ENCODE data around the gene LIMS3. TPM values are rescaled to one million over a fixed set of nuclear protein-coding genes. Genes with fewer than 3 reads are reported as not detected.
"Not testable (repeated sequence)": the region's sequence is repeated elsewhere in the genome, so short reads cannot be mapped to it uniquely, and the experiment has no call there.

Gene LIMS3, protein sequence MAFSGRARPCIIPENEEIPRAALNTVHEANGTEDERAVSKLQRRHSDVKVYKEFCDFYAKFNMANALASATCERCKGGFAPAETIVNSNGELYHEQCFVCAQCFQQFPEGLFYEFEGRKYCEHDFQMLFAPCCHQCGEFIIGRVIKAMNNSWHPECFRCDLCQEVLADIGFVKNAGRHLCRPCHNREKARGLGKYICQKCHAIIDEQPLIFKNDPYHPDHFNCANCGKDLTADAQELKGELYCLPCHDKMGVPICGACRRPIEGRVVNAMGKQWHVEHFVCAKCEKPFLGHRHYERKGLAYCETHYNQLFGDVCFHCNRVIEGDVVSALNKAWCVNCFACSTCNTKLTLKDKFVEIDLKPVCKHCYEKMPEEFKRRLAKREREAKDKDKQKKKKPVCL
- not detected for total RNA-seq

DNA sequence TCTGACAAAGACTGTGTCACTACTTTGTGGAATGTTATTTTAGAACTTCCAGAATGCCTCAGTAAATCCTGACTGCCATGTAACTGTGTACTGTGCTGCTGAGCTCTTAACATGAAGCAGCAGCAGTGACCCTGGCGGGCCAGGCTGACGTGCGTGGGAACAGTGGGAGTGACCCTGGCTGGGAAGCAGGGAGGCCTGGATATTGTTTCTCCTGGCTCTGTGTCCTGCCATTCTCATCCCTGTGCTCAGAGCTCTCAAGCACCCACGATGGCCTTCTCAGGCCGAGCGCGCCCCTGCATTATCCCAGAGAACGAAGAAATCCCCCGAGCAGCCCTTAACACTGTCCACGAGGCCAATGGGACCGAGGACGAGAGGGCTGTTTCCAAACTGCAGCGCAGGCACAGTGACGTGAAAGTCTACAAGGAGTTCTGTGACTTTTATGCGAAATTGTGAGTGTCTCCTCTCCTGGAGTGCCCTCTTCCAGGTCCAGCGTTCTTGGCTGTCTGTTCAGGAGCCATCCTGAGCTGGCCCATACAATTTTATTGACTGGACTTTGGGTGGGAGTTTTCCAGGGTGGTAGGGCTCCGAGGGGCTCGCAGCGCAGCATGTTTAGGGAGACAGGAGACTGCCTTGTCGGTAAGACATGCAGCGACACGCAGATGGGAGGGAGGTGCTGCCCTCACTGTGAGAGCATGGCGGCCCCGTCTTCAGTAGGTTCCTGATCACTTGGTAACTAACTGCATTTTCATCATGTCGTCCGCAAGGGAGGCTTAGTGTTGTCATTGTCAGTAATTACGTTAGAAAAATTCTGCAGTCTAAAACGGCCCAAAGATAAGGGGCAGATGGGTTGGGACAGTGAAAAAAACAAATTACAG is at the start of gene LIMS3:
LIMS3 (plus strand) TSS at position 227 of the 875 bp plus-strand sequence; CDS start at position 268, 41 bp downstream.
- DNase-seq = not testable (repeated sequence)

DNA sequence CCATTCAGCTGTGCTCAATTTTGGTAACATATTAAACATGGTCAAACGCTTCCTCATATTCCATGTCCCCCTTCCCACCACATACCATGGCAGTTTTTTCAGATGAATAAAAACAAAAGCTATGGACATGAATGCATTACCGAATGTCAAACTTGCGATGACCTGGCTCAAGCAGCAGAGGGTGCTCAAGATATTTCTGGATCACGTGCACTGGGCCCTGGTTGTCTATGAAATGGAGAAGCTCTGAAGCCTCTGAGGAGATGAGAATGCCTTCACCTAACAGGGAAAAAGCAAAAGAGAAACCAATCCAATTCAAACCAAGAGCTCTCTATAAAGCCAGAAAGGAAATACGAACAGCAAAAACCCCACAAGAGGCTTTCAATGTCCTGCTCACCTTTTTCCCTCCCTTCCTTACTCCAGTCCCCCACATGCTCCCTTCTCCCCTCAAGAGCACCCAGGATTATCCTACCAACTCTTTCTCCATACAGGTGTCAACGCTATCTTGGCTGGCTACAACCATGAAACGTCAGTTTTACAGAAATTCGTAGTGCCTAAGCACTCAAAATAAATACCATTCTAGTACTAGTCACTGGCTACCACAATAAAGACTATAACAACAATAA is 27.2 kb upstream of the LIMS3 start:
- not testable (repeated sequence) for DNase-seq

DNA sequence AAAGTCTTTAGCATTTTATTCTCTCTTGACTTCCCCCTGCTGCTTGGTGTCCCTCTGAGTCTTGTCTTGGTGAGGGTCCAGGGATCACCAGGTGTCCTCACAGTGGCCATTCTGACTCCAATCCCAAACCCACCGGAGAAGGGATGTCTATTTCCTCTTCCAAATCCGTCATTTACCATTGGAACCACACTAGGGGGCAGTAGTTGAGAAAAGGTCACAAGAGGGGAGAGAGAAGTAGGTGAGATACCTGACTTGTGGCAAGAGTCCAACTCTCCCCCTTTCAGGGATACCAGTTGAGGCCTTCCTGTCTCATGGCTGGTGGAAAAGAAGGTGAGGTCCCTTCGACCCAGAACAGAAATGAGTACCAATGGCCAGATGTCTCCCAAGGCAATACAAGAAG is 21.9 kb upstream of the LIMS3 start:
- not testable (repeated sequence) for DNase-seq

DNA sequence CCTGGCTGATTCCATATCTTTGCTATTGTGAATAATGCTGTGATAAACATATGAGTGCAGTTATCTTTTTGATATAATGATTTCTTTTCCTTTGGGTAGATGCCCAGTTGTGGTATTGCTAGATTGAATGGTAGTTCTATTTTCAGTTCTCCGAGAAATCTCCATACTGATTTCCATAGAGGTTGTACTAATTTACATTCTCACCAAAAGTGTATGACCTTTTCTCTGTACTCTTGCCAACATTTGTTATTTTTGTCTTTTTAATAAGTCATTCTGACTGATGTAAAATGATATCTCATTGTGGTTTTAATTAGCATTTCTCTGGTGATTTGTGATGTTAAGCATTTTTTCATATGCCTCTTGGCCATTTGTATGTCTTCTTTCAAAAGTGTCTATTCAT is 16.4 kb upstream of the LIMS3 start:
- DNase-seq = not testable (repeated sequence)

DNA sequence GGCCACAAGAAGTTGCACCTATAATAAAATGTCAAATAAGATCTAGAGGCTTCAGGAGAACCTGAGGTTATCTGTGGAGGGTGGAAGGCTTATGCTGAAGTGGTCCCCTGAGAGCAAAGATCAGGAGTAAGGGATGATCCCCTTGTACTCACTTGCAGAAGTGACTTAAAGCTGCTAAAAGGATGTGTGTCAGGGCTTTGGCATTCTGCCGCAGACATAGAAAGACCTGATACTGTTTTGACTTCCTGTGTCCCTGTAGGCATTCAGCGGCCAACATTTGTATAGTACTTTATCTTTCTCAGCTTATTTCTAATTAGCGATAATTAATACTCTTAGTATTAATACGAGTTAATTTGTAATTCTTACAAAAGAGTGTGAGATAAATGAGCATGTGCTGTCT is 10.1 kb upstream of the LIMS3 start:
- DNase-seq = not testable (repeated sequence)

DNA sequence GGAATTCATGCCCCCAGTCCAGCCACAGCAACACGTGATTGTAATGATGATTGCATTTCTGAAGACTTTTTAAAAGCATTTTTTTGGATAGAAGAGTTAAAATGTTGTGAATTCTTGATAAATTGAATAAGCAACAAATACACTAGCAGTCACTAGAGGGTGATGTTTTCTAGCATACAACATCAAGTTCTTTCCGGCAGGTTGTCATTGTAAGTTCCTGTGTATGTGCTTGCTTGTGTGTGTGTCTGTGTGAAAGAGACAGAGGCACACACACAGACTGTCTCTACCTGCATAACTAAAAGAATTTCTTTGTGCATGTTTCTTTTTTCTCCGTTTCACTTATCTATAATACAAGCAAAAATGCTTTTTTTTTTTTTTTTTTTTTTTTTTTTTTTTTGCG is 8.6 kb upstream of the LIMS3 start:
- DNase-seq = not testable (repeated sequence)

DNA sequence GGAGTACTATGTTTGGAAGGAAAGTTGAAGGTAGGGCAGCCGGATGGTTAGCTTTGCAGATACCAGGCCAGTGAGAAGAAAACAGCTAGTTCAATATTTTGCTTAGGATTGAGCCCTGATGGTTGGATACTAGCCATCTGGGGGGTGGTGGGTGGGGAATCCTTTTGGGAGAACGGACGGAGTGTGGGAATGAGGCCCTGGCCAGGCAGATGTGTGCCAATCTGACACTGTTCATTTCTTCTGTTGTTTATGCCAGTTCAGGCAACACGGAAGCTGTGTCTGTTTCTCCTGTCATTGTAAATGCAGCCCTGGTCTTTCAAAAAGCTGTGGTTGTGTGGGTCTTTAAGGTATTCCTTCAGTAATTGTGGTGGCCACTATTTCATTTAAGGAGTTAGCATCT is 7.5 kb upstream of the LIMS3 start:
- not testable (repeated sequence) for DNase-seq

DNA sequence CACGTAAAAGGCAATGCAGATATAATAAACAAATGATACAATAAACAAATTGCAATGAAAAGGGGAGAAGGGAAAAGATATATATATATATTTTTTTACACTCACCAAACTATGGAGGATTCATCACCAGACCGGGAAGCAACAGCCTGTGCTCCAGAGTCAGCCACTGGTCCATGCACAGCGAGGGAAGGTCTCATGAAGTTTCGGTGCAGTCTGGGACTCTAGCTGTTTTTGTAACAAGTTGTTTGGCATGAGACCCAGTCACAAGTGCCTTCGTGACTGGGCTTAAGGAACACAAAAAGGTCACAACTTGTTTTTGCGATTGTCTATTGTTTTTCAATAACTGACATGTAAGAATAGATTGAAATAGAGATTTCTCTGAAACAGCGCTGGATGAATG is 4.8 kb upstream of the LIMS3 start:
- not testable (repeated sequence) for DNase-seq

DNA sequence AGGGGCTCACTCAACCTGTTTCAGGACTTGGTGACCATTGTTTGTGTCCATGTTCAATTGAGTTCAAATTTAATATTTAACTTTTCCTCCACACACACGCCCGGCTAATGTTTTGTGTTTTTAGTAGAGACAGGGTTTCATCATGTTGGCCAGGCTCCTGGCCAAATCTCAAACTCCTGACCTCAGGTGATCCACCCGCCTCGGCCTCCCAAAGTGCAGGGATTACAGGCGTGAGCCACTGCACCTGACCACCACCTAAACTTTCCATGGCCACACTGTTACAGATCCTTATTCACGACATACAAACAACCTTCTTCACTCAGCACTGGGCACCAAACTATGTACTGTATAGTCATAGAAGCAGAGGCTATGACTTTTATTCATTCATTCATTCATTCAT is 4.3 kb upstream of the LIMS3 start:
- DNase-seq = not testable (repeated sequence)

DNA sequence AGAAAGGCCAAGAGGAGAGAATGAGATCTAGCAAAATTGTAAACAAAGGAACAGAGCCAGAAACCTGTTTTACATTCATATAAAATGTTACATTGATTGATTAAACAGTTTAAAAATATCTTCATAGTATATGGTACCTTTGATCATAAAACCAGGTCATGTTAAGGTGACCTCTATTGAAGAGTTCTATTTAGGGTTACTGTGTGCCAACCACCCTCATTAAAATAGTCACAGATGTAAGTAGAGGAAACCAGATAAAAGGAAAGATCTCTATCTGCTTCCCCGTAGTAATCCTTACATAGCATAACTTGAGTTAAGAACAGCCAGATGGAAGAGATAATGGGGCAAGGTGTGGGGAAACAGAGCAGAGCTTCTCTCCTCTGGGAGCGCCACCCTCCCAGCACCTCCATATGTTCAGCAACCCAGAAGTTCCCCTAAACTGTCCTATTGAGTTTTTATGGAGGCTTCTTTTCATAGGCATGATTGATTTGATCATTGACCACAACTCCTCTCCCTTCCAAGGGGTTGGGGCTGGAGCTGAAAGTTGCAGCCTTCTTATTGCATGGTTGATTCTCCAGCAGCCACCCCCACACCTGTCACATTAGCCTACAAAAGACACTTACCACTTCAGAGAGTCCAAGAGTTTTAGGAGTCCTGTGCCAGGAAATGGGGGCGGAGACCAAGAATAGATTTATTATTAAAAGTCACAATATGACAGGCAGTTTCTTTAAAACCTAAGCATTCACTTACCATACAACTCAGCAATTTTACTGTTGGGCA is 3.2 kb upstream of the LIMS3 start:
- DNase-seq = not testable (repeated sequence)

DNA sequence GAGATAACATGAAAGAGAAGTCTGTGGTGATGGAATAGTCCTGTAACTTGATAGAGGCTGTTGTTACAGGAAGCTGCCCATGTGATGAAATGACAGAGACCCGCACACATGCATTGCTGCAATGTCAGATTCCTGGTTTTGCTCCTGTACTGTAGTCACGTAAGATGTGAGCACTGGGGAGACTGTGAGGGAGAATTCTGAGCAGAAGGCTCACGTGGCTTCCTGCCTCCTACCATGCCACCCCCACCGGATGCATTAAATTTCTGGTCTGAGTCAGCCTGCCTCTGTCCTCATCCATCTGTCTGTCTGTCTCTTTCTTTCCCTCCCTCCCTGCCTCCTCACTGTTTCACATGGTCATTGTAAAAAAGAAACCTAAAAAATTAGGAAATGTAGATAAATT is 2.3 kb upstream of the LIMS3 start:
- DNase-seq = not testable (repeated sequence)

DNA sequence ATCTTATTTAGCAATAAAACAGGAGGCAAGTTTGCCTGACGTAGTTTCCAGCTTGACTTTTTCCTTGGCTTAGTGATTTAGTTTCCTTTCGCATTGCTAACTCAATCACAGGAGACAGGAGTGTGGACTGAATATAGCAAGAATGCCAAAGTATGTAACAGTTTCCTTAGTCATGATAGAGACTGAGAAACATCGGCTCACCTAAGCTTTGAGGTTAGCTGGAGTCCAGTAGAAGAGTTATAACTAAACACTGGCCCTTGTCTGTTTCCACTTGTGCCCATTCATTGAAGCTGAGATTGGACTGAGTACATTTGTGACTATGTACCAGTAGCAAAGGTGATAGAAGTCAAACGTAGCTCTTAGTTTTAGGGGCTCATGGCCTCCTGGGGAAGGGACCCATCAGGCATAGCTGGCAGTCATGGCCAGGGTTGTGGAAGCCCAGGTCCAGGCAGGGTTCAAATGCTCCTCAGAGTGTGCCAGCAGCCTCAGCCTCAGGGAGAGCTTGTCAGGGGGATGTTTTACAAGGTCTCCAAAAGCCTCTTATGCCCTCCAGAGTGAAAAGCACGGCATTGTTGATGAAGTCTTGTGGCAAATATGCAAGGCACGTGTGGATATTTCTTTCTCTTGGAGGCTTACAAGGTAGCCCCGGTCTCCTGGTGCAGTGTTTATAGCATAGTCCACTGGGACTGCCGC is 573 bp upstream of the LIMS3 start:
- DNase-seq = not testable (repeated sequence)

DNA sequence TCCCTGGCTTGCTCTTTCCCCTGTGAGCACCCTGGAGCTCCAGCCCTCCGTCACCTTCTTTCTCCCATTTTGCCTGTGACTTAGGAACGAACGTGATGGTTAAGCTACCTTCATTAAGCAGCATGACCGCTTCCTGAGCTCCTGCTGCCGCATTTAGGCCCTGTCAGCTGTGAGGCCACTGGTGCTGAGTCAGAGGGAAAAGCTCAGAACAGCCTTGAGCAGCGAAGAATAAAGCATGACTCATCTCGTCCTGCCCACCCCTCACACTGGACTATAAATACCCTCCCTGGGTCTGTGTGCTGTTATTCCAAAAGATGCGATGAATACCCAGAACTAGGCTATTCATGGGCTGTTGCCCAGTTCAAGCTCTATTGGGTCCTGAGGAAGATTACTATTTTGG is 7.3 kb downstream of the LIMS3 start:
- not testable (repeated sequence) for DNase-seq

DNA sequence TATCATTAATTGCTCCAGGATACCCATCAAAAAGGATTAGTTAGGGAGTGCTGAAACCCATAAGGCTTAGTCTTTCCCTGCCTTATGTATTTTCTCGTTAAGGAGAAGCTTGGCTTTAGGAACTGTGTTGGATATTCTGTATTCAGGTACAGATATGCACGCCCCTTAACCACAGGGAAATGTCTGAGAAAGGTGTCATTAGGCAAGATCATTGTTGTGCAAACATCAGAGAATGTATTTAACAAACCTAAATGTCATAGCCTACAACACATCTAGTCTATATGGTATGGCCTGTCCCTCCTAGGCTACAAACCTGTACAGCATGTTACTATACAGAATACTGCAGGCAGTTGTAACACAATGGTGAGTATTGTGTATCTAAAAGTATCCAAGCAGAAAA is 10.1 kb downstream of the LIMS3 start:
- DNase-seq = not testable (repeated sequence)

DNA sequence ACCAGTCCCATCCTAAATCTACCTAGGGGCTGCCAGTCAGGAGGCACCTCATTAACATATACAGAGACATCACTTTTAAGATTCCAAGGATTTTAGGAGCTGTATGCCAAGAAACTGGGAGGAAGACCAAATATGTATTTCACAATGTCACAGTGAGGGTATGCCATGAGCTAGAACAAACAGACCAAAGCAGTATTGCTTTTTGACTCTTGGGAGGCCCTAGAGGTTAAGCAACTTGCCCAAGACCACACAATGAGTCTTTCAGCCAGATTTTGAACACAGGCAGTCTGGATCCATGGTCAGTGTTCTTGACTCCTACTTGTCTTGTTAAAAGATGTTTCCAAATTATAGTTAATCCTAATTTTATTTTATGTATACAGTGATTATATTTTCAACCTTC is 12.3 kb downstream of the LIMS3 start:
- DNase-seq = not testable (repeated sequence)

DNA sequence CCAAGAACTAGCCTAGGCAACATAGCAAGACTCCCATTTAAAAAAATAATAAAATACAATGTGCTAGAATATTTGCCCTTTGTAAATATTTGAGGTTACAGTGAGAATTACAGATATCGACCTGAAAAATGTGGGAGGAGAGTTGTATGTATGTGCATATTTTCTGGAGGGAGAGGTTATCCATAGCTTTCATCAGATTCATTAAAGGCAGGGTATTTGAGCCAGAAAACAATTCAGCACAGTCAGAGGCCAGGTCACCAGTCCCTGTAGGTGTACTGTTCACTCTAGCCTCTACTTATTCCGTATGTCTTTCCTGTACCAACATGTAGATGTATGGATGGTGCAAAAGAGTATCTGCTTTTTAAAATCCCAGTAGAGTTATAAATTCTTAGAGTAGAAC is 15.4 kb downstream of the LIMS3 start:
- not testable (repeated sequence) for DNase-seq

DNA sequence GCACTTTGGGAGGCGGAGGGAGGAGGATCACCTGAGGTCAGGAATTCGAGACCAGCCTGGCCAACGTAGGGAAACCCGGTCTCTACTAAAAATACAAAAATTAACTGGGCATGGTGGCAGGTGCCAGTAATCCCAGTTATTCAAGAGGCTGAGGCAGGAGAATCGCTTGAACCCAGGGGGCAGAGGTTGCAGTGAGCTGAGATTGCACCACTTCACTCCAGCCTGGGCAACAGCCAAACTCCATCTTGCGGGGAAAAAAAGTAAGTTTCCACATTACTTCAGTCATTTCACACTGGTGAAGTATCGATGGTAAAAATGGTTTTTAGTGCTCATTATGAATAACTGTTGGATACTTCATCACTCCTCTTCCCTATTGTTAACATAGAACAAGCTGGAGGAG is 16.1 kb downstream of the LIMS3 start:
- not testable (repeated sequence) for DNase-seq

DNA sequence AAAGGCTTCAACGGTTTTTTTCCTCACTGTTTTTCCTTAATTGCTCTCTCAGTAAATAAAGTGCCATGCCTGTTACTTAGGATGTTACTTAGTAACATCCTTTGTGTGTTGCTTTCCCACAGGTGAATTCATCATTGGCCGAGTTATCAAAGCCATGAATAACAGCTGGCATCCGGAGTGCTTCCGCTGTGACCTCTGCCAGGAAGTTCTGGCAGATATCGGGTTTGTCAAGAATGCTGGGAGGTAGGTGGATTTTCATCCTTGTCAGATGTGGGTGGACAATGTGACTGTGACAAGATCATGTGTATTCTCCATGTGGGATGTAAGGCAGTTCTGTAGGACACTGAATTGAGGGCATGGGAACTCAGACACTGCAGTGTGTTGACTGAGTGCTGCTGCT is 17.3 kb downstream of the LIMS3 start:
- not testable (repeated sequence) for DNase-seq

DNA sequence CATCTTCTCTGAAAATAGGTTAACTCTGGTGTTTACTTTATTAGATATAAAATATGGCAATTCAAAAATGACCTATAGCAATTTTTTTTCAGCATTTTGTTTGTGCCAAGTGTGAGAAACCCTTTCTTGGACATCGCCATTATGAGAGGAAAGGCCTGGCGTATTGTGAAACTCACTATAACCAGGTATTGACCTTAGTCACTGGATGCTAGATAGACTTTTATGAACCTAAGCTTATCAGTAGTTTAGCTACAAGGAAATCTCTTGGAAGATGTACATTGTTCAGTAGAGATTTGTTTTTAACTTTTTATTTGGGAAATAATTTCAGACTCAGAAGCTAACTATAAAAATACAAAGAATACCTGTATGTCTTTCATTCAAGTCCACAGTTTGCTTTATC is 21.7 kb downstream of the LIMS3 start:
- DNase-seq = not testable (repeated sequence)

DNA sequence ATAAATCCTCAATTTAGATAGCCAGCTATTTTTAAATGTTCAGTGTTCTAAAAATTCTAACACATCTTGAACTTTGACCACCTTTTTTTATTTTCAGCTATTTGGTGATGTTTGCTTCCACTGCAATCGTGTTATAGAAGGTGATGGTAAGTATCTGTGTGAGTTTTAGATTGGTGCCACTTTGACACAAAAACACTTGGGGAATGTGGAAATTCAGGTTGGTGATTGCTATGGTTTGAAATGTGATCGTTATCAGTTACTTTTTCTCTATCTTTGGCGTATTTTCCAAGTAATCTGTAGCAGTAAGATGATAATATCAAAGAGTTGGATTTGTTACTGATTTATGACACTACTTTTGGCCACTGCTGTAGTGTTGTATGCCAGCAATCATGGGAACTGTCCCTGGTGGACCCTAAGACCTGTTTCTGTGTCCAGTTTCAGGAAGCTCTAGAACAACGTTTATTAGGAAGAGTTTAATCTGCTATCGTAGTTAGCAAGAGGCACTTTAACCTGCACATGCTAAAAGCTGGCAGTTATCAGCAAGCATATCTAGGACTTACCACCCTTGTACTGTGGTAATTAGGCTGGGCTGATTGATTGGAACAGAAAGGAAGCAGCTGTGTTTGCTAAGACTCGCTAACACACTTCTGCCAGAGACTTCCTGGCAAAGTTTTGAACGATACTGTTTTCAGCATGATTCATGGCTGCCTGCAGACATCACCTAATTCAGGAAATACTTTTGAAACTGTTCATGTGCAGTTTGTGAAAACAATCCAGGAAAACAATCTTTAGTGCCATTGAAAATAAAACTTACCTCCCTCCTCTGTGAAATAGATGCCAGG is 23.3 kb downstream of the LIMS3 start:
- not testable (repeated sequence) for DNase-seq

DNA sequence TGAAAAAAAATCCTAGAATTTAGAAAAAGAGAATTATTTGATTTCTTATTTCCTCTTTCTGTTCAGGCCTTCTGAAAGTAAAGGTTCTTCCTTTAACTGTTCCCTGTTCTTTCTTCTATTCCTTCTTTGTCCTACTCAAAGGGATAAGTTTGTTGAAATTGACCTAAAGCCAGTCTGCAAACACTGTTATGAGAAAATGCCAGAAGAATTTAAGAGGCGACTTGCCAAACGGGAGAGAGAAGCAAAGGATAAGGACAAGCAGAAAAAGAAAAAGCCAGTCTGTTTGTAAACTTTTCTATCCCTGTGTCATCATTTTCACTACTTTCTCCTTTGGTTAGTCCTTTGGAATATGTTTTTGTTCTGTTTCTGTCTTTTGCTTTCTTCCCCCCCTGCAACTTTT is 26.0 kb downstream of the LIMS3 start:
- DNase-seq = not testable (repeated sequence)
